CD4-positive, alpha-beta T cell treated with Interleukin-15 for 4 hours (primary cell): ENCODE measurements around the gene TTLL12.

ENCODE experiments used
- DNase-seq: peaks from one replicate; pipeline ENCODE4 v3.0.0-alpha.2; 2020; ENCODE audit warnings: low spot score

Gene TTLL12

GRCh38 chr22:43213962-43214361, 27.0 kb upstream of the TTLL12 start:
- DNase-seq = no peak

GRCh38 chr22:43213051-43213450, 26.1 kb upstream of the TTLL12 start:
- DNase-seq = no peak

- DNase-seq = no peak
These were observed 25.6 kb upstream of the TTLL12 start for GRCh38 chr22:43212434-43212952.

GRCh38 chr22:43211941-43212433, 25.1 kb upstream of the TTLL12 start:
- DNase-seq = no peak

GRCh38 chr22:43210631-43211515, 23.9 kb upstream of the TTLL12 start:
- DNase-seq = no peak

- DNase-seq = no peak
These were observed 23.0 kb upstream of the TTLL12 start for GRCh38 chr22:43209971-43210370.

- no peak for DNase-seq
These were observed 22.6 kb upstream of the TTLL12 start for GRCh38 chr22:43209523-43209890.

- DNase-seq = no peak
These were observed 22.0 kb upstream of the TTLL12 start for GRCh38 chr22:43208703-43209522.

GRCh38 chr22:43207849-43208702, 21.1 kb upstream of the TTLL12 start:
- DNase-seq = no peak

GRCh38 chr22:43207386-43207785, 20.5 kb upstream of the TTLL12 start:
- no peak for DNase-seq

- DNase-seq = no peak
These were observed 19.7 kb upstream of the TTLL12 start for GRCh38 chr22:43206509-43207161.

GRCh38 chr22:43205748-43206508, 19.0 kb upstream of the TTLL12 start:
- DNase-seq = peak; percentile 28

- DNase-seq = peak; percentile 23
These were observed 18.3 kb upstream of the TTLL12 start for GRCh38 chr22:43205261-43205691.

GRCh38 chr22:43203471-43203981, 16.6 kb upstream of the TTLL12 start:
- DNase-seq = no peak

- DNase-seq = no peak
These were observed 15.9 kb upstream of the TTLL12 start for GRCh38 chr22:43202756-43203410.

- DNase-seq = no peak
These were observed 15.4 kb upstream of the TTLL12 start for GRCh38 chr22:43202326-43202725.

GRCh38 chr22:43201486-43202219, 14.7 kb upstream of the TTLL12 start:
- no peak for DNase-seq

- DNase-seq = no peak
These were observed 13.6 kb upstream of the TTLL12 start for GRCh38 chr22:43200555-43200954.

GRCh38 chr22:43200031-43200430, 13.1 kb upstream of the TTLL12 start:
- no peak for DNase-seq
